GM19455 (cell line): ENCODE results near the gene MARCHF3.
"Not testable (repeated sequence)": the region's sequence is repeated elsewhere in the genome, so short reads cannot be mapped to it uniquely, and the experiment has no call there.

Source experiments
- ATAC-seq: cut with Tn5 transposase; IDR thresholded peaks from one replicate; pipeline ENCODE4 v1.9.1; 2021; ENCODE audit not compliant: unreplicated experiment

MARCHF3 gene

DNA sequence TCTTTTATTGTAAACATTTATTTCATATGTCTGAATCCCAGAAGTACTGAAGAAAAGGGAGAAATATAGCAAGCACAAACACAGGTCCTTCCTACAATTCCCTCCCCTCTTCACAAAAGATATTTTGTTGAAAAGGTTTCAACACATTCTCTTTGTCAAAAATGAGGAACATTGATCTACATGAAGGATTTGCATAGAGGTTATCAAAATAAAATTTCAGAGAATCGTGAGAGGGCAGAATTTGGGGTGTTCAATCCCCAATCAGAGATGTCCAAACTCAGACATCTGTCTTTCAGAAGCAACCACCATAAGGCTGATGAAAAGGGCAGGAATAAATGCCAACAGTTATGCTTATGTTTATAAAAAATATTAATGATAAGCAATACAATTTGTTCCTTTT, 69.2 kb downstream of the MARCHF3 start:
- ATAC-seq = no peak

- ATAC-seq = no peak
Observed at GRCh38 chr5:126959188-126959587, 71.2 kb downstream of the MARCHF3 start.

GRCh38 chr5:126956991-126957390, 73.4 kb downstream of the MARCHF3 start:
- no peak for ATAC-seq

- no peak for ATAC-seq
Observed at GRCh38 chr5:126954981-126955380, 75.4 kb downstream of the MARCHF3 start.

GRCh38 chr5:126953640-126954039, 76.7 kb downstream of the MARCHF3 start:
- ATAC-seq = no peak

DNA sequence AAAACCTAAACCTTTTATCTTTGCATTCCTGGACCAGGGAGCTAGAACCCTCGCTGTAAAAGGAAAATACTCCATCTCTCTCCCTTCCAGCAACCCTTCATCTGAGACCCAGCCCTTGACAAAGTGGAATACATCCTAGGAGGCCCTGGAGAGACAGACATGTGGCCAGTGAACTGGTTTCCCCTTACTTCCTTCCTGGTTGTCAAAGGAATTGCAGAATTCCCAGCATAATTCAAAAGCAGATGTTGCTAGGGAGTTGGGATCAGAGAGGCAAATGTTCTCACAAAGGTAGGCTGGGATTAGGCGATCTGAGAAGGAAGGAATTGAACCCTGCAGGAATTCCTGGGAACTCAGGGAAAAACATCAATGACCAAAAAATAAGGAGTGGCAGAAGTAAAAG, 80.9 kb downstream of the MARCHF3 start:
- ATAC-seq = no peak

- ATAC-seq = no peak
Observed at GRCh38 chr5:126948453-126948852, 81.9 kb downstream of the MARCHF3 start.

GRCh38 chr5:126948011-126948355, 82.4 kb downstream of the MARCHF3 start:
- ATAC-seq = no peak

- ATAC-seq = peak; percentile 63
Observed at GRCh38 chr5:126947146-126948010, 83.0 kb downstream of the MARCHF3 start.

- not testable (repeated sequence) for ATAC-seq
Observed at GRCh38 chr5:126942908-126943307, 87.5 kb downstream of the MARCHF3 start.

- no peak for ATAC-seq
Observed at GRCh38 chr5:126941403-126941802, 89.0 kb downstream of the MARCHF3 start.

DNA sequence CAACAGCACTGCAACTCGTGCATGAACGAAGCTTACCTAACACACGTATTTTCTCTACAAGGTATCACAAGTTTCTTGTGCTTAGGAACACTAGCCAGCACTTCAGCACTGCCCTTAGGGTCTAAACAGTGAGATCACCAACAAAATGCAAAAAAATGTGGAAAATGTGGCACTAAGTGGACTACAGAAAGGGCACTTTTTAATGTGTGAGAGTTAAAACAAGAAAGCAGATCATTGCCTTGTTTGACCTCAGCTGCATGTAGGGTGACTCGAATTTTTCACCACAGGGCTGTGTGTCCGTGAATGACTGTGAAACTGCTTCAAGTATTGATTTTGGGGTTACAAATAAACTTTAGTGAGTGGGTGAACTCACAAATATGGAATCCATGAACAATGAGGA, 90.5 kb downstream of the MARCHF3 start:
- no peak for ATAC-seq

- no peak for ATAC-seq
Observed at GRCh38 chr5:126938466-126938865, 91.9 kb downstream of the MARCHF3 start.

- ATAC-seq = no peak
Observed at GRCh38 chr5:126937771-126938170, 92.6 kb downstream of the MARCHF3 start.

DNA sequence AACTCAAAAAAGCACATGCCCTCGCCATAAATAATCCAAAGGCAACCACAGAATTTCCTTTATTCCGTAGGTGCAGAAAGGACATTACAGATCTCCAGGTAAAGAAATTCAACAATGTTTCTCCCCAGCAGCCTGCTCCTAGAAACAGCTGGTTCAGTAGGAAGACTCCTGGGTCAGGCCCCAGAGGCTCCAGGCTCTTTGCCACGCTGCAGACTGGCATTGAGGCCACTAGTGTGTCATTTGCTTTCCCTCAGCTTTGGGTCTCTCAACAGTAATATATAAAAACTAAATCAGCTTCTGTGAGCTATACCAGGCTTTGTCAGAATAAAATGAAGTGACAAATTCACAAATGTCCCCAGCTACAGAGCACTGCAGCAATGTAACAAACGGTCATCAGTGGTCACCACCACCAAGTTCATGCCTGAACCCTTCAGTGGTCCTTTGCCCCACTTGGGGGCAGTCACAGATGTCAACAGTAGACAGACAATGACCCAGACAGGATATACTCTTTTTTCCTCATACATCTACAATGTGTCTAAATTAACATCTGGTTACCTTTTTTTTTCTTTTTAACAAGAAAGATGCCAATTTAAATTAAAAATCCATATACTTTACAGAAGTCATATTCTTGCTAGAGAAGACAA, 93.5 kb downstream of the MARCHF3 start:
- ATAC-seq = no peak

DNA sequence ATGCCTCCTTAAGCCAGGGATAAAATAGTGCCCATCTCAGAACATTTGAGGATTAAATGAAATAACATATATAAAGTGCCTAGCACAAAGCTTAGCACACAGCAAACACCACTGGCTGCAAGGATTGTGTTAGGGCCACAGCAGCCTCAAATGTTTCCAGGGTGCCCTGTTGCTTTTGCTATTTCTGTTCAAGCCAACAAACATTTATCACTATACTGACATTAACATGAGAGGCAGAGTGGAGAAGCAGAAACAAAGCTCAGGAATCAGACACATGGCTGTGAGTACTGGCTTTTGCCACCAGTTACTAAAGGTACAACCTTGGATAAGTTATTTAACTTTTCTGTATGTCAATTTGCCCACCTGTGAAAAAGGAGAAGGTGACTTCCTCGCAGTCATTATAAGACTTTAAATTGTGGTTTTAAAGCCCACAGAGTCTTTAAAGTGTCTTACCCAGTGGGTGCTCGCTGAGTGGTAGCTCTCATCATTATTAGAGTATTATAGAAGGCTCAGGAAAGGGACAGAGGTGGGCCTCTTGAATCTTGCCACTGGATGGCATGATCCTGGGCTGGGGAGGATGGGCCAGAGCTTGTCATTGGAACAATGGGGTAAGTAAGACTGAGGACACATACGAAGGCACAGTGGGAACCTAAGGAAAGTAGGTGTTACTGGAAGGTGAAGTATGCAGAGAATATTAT, 98.2 kb downstream of the MARCHF3 start:
- no peak for ATAC-seq

- no peak for ATAC-seq
Observed at GRCh38 chr5:126928041-126928440, 102.3 kb downstream of the MARCHF3 start.

GRCh38 chr5:126927429-126927828, 102.9 kb downstream of the MARCHF3 start:
- no peak for ATAC-seq

- ATAC-seq = no peak
Observed at GRCh38 chr5:126926187-126926586, 104.2 kb downstream of the MARCHF3 start.

DNA sequence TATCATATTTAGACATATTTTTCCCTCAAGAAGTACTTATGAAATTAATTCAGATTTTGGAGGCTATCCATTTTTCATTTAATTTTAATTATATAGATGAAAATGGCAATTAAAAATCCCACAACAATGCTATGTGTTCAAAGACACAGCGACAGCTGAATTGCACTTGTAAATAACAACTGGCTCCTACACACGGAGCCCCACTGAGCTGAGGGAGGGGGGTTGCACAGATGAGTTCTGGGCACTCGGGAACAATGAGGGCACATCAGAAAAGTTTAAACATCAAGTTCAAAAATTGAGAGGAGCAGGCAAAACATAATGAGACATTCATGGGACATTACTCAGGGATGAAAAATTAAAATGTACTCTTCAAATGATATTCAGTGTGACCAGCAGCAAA, 104.9 kb downstream of the MARCHF3 start:
- no peak for ATAC-seq

- ATAC-seq = no peak
Observed at GRCh38 chr5:126924331-126925033, 105.9 kb downstream of the MARCHF3 start.
